Suprapubic skin (tissue), 4 donors: ENCODE measurements around the gene GNA15.

Experiments used
- EP300 ChIP-seq: sonication (generic); formaldehyde crosslinking; IDR thresholded peaks from one replicate; pipeline ENCODE4 v1.6.1; 2017; ENCODE audit warnings: antibody characterized with exemption
- POLR2A ChIP-seq, 2 donors: fragments of 450-650 bp; IDR thresholded peaks; one replicate each; pipeline ENCODE4 v1.6.1; 2017; ENCODE audit warnings: antibody characterized with exemption in 2 of 2, mild to moderate bottlenecking in 2 of 2, moderate library complexity in 2 of 2
- POLR2AphosphoS5 ChIP-seq, 3 donors: sonication (generic); formaldehyde crosslinking; IDR thresholded peaks; one replicate each; pipeline ENCODE4 v1.6.1; 2017; ENCODE audit warnings: antibody characterized with exemption in 3 of 3
- TF ChIP-seq, protein P1 (sequence below), 2 donors: fragments of 200-600 bp in 1 of 2; fragments of 450-650 bp in 1 of 2; sonication (generic) in 1 of 2; IDR thresholded peaks; one replicate each; pipeline ENCODE4 v1.5.1; 2016 to 2019; ENCODE audit warnings: antibody characterized with exemption in 2 of 2, mild to moderate bottlenecking in 1 of 2, moderate library complexity in 1 of 2

GRCh38 chr19:3192684-3193083 is 56.9 kb downstream of the GNA15 start:
- TF ChIP-seq POLR2A (IDR thresholded peaks at IDR 0.05) (no peak), POLR2AphosphoS5 (IDR thresholded peaks at IDR 0.05) (no peak), EP300 (no peak)
- TF ChIP-seq, protein P1, sequence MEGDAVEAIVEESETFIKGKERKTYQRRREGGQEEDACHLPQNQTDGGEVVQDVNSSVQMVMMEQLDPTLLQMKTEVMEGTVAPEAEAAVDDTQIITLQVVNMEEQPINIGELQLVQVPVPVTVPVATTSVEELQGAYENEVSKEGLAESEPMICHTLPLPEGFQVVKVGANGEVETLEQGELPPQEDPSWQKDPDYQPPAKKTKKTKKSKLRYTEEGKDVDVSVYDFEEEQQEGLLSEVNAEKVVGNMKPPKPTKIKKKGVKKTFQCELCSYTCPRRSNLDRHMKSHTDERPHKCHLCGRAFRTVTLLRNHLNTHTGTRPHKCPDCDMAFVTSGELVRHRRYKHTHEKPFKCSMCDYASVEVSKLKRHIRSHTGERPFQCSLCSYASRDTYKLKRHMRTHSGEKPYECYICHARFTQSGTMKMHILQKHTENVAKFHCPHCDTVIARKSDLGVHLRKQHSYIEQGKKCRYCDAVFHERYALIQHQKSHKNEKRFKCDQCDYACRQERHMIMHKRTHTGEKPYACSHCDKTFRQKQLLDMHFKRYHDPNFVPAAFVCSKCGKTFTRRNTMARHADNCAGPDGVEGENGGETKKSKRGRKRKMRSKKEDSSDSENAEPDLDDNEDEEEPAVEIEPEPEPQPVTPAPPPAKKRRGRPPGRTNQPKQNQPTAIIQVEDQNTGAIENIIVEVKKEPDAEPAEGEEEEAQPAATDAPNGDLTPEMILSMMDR (IDR thresholded peaks at IDR 0.05) = no peak
